Neural progenitor cell (in vitro differentiated cells): ENCODE results near the gene SPOCK1.

ENCODE experiments used
- CTCF ChIP-seq: fragments of 200-600 bp; sonication (generic); IDR thresholded peaks from 2 replicates; pipeline ENCODE4 v1.5.1; 2017; ENCODE audit warnings: antibody characterized with exemption, mild to moderate bottlenecking
- EZH2 ChIP-seq: fragments of 200-600 bp; sonication (generic); IDR thresholded peaks from 2 replicates; pipeline ENCODE4 v1.6.1; 2017; ENCODE audit warnings: antibody characterized with exemption, mild to moderate bottlenecking, moderate library complexity
- EZH2phosphoT487 ChIP-seq: fragments of 200-600 bp; sonication (generic); IDR thresholded peaks from 2 replicates; pipeline ENCODE4 v1.6.1; 2017; ENCODE audit warnings: antibody characterized with exemption

- TF ChIP-seq CTCF: no peak
- TF ChIP-seq EZH2: no peak
- TF ChIP-seq EZH2phosphoT487: no peak
Measured at GRCh38 chr5:136963504-136963903, 535.6 kb downstream of the SPOCK1 start.
